Fibroblast of lung (primary cell): ENCODE measurements around the gene CRAMP1. TPM values are rescaled to one million over a fixed set of nuclear protein-coding genes. Genes with fewer than 3 reads are reported as not detected.

ENCODE experiments used
- DNase-seq, 2 donors: peaks; one replicate each; pipeline versions ENCODE4 v3.0.0 to v3.0.0-alpha.2; 2010; ENCODE audit warnings: low read depth in 2 of 2
- H2AFZ ChIP-seq: 2 replicates; pipeline ENCODE4 v1.5.1; 2012; ENCODE audit warnings: low read length, control low read depth, inconsistent platforms
- H3K27ac ChIP-seq: 2 replicates; pipeline ENCODE4 v1.5.1; 2011; ENCODE audit warnings: low read length, control low read depth; ENCODE audit not compliant: insufficient read depth
- H3K27me3 ChIP-seq: 2 replicates; pipeline ENCODE4 v1.5.1; 2011; ENCODE audit warnings: mild to moderate bottlenecking, low read length; ENCODE audit not compliant: control insufficient read depth, insufficient read depth
- H3K36me3 ChIP-seq: 2 replicates; pipeline ENCODE4 v1.5.1; 2011; ENCODE audit warnings: low read length; ENCODE audit not compliant: control insufficient read depth, insufficient read depth
- H3K4me1 ChIP-seq: 2 replicates; pipeline ENCODE4 v1.5.1; 2011; ENCODE audit warnings: low read length; ENCODE audit not compliant: control insufficient read depth, insufficient read depth; ENCODE audit errors: extremely low read depth
- H3K4me2 ChIP-seq: 2 replicates; pipeline ENCODE4 v1.5.1; 2011; ENCODE audit warnings: low read length, control low read depth; ENCODE audit not compliant: insufficient read depth; ENCODE audit errors: extremely low read depth
- H3K4me3 ChIP-seq, 4 experiments: fragments of 200-600 bp in 1 of 4; sonication (generic) in 1 of 4; replicated peaks in 1 of 4; 2 replicates each; pipeline ENCODE4 v1.5.1; 2011 to 2016; ENCODE audit warnings: low read length in 4 of 4, low read depth in 3 of 4, mild to moderate bottlenecking in 3 of 4, control low read depth in 2 of 4, inconsistent platforms in 1 of 4, mixed read lengths in 1 of 4; ENCODE audit not compliant: insufficient read depth in 1 of 4; ENCODE audit errors: control extremely low read depth in 1 of 4
- H3K79me2 ChIP-seq: 2 replicates; pipeline ENCODE4 v1.5.1; 2012; ENCODE audit warnings: mild to moderate bottlenecking, low read length, inconsistent platforms; ENCODE audit not compliant: control insufficient read depth, insufficient read depth
- H3K9ac ChIP-seq: 2 replicates; pipeline ENCODE4 v1.5.1; 2011; ENCODE audit warnings: mild to moderate bottlenecking, low read length, control low read depth; ENCODE audit not compliant: insufficient read depth
- H3K9me3 ChIP-seq: 2 replicates; pipeline ENCODE4 v1.5.1; 2012; ENCODE audit warnings: low read depth, low read length; ENCODE audit not compliant: control insufficient read depth, insufficient read depth
- H4K20me1 ChIP-seq: 2 replicates; pipeline ENCODE4 v1.5.1; 2011; ENCODE audit warnings: low read length; ENCODE audit not compliant: control insufficient read depth, insufficient read depth; ENCODE audit errors: extremely low read depth
- EZH2 ChIP-seq: IDR thresholded peaks from 2 replicates; pipeline ENCODE4 v1.5.1; 2012; ENCODE audit warnings: low read length, control low read depth, mild to moderate bottlenecking; ENCODE audit errors: missing control alignments
- polyA plus RNA-seq, 2 donors: library from polyadenylated mRNA; depleted of rRNA in 1 of 2; stranded (reverse) in 1 of 2; unstranded in 1 of 2; fragments of >200 nt; gene quantifications; 2 replicates each; pipeline ENCODE4 v1.2.1, GENCODE V29; 2011 to 2012; ENCODE audit warnings: missing spikeins in 1 of 2
- total RNA-seq: library from RNA; depleted of rRNA; stranded (reverse); fragments of >200 nt; gene quantifications from 2 replicates; pipeline ENCODE4 v1.2.1, GENCODE V29; 2014
- TF ChIP-seq, protein P1 (sequence below), 2 donors: IDR thresholded peaks in 1 of 2; conservative IDR thresholded peaks in 1 of 2; 1 replicate in 1 of 2; 2 replicates in 1 of 2; pipeline ENCODE4 v1.5.1; 2011 to 2012; ENCODE audit warnings: low read length in 2 of 2, control low read depth in 1 of 2, inconsistent platforms in 1 of 2, low read depth in 1 of 2, mild to moderate bottlenecking in 1 of 2

Gene CRAMP1
- total and polyA plus RNA-seq, 2 donors (not counting 1 experiment from before 2014, with no cell fraction given): 6.2 to 7.8 TPM

- no peaks in the 10 kb centered on the region for H3K9me3 ChIP-seq
- no peaks in the 10 kb centered on the region for H4K20me1 ChIP-seq
- TF ChIP-seq, protein P1, sequence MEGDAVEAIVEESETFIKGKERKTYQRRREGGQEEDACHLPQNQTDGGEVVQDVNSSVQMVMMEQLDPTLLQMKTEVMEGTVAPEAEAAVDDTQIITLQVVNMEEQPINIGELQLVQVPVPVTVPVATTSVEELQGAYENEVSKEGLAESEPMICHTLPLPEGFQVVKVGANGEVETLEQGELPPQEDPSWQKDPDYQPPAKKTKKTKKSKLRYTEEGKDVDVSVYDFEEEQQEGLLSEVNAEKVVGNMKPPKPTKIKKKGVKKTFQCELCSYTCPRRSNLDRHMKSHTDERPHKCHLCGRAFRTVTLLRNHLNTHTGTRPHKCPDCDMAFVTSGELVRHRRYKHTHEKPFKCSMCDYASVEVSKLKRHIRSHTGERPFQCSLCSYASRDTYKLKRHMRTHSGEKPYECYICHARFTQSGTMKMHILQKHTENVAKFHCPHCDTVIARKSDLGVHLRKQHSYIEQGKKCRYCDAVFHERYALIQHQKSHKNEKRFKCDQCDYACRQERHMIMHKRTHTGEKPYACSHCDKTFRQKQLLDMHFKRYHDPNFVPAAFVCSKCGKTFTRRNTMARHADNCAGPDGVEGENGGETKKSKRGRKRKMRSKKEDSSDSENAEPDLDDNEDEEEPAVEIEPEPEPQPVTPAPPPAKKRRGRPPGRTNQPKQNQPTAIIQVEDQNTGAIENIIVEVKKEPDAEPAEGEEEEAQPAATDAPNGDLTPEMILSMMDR (conservative IDR thresholded peaks at IDR 0.05 in 1 of 2, IDR thresholded peaks at IDR 0.05 in 1 of 2; ENCODE audit: low read depth in 1 of 2, low read length in 2 of 2): no peak
- no peak for TF ChIP-seq EZH2
- H3K9ac ChIP-seq: no peak overlapping the region
- no peak overlapping the region for H3K4me2 ChIP-seq
- H2AFZ ChIP-seq: no peak overlapping the region
- H3K79me2 ChIP-seq: no peaks in the 10 kb centered on the region
- no peak for DNase-seq
- H3K27ac ChIP-seq: no peak overlapping the region
- H3K4me3 ChIP-seq: no peak overlapping the region
- peaks cover 4% of the 10 kb centered on the region for H3K4me1 ChIP-seq
- H3K36me3 ChIP-seq: peaks cover 50% of the 10 kb centered on the region
- H3K27me3 ChIP-seq: no peaks in the 10 kb centered on the region
Measured at GRCh38 chr16:1670866-1671265, 58.7 kb downstream of the CRAMP1 start.

- H3K4me3 ChIP-seq: no peak overlapping the region
- no peak for DNase-seq
- no peak for TF ChIP-seq EZH2
- TF ChIP-seq, protein P1 (conservative IDR thresholded peaks at IDR 0.05 in 1 of 2, IDR thresholded peaks at IDR 0.05 in 1 of 2; ENCODE audit: low read depth in 1 of 2, low read length in 2 of 2): no peak
- H3K4me2 ChIP-seq: no peak overlapping the region
- no peak overlapping the region for H3K9ac ChIP-seq
- H3K27me3 ChIP-seq: no peaks in the 10 kb centered on the region
- H3K36me3 ChIP-seq: peaks cover 35% of the 10 kb centered on the region
- no peaks in the 10 kb centered on the region for H3K9me3 ChIP-seq
- peaks cover 4% of the 10 kb centered on the region for H3K4me1 ChIP-seq
- H2AFZ ChIP-seq: no peak overlapping the region
- no peaks in the 10 kb centered on the region for H4K20me1 ChIP-seq
- peaks cover 2% of the 10 kb centered on the region for H3K79me2 ChIP-seq
- no peak overlapping the region for H3K27ac ChIP-seq
Measured at GRCh38 chr16:1673424-1674151, 61.4 kb downstream of the CRAMP1 start.

DNA sequence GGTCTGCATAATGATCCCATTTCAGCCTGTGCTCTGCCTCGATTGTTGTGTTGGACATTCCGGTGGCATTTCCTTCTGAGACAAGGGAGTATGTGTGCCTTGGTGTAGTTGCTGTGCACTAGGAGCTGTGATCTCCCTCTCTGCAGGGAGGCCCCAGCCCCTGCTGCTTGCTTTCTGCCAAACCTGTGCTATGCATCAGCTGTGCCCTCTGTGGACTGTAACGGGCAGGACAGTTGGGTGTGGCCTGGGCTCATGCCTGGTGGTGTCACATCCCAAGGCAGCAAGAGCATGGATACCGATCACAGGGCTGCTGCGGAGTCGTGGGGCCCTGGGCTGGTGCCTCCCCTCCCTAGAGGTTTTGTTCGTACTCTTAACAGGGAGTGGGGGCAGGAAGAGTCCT is 62.1 kb downstream of the CRAMP1 start:
- Histone ChIP-seq H3K36me3 (peaks cover 31% of the 10 kb centered on the region), H3K4me3 (no peak overlapping the region), H3K27me3 (no peaks in the 10 kb centered on the region), H2AFZ (no peak overlapping the region), H3K79me2 (peaks cover 9% of the 10 kb centered on the region), H3K4me2 (no peak overlapping the region), H4K20me1 (no peaks in the 10 kb centered on the region), H3K4me1 (peaks cover 4% of the 10 kb centered on the region), H3K27ac (no peak overlapping the region), H3K9ac (no peak overlapping the region), H3K9me3 (no peaks in the 10 kb centered on the region)
- no peak for TF ChIP-seq EZH2
- TF ChIP-seq, protein P1 (conservative IDR thresholded peaks at IDR 0.05 in 1 of 2, IDR thresholded peaks at IDR 0.05 in 1 of 2; ENCODE audit: low read depth in 1 of 2, low read length in 2 of 2): no peak
- no peak for DNase-seq
